Large intestine (tissue), 3 donors: ENCODE data around the gene ALDOA. TPM values are rescaled to one million over a fixed set of nuclear protein-coding genes. Genes with fewer than 3 reads are reported as not detected.

Experiments
- DNase-seq, 2 donors: peaks; one replicate each; pipeline versions ENCODE4 v3.0.0 to v3.0.0-alpha.2; 2013
- H3K27ac ChIP-seq: one replicate; pipeline ENCODE4 v1.5.1; 2013; ENCODE audit warnings: low read length
- H3K27me3 ChIP-seq: 2 replicates; pipeline ENCODE4 v1.6.1; 2013; ENCODE audit warnings: low read length; ENCODE audit not compliant: control insufficient read depth, insufficient read depth
- H3K36me3 ChIP-seq: 2 replicates; pipeline ENCODE4 v1.6.1; 2013; ENCODE audit warnings: low read length; ENCODE audit not compliant: control insufficient read depth, insufficient read depth
- H3K4me1 ChIP-seq: one replicate; pipeline ENCODE4 v1.6.1; 2013; ENCODE audit warnings: low read length; ENCODE audit not compliant: control insufficient read depth, insufficient read depth
- H3K4me3 ChIP-seq: one replicate; pipeline ENCODE4 v1.5.1; 2013; ENCODE audit warnings: low read length
- H3K9me3 ChIP-seq: one replicate; pipeline ENCODE4 v1.6.1; 2013; ENCODE audit warnings: mild to moderate bottlenecking, low read depth, low read length, moderate library complexity; ENCODE audit not compliant: control insufficient read depth
- WGBS: methylation state at CpG from one replicate; pipeline ENCODE4 v1.1.5; 2013; ENCODE audit warnings: low lambda C conversion rate; ENCODE audit not compliant: insufficient coverage; 5-methylcytosine and 5-hydroxymethylcytosine counted together
- polyA plus RNA-seq: library from polyadenylated mRNA; unstranded; fragments of 120-200 nt; gene quantifications from one replicate; pipeline ENCODE4 v1.2.1, GENCODE V29; 2013

The ALDOA gene
- polyA plus RNA-seq, 1 donor = 421 TPM

GRCh38 chr16:30068333-30068732 is 2.8 kb downstream of the ALDOA start:
- no peak overlapping the region for H3K27ac ChIP-seq
- H3K4me1 ChIP-seq = peaks cover 21% of the 10 kb centered on the region
- no peak for DNase-seq
- no peak overlapping the region for H3K4me3 ChIP-seq
- H3K27me3 ChIP-seq = no peaks in the 10 kb centered on the region
- peaks cover 2% of the 10 kb centered on the region for H3K9me3 ChIP-seq
- WGBS = no CpG with 5 or more reads among the region's 9 CpGs
- peaks cover 49% of the 10 kb centered on the region for H3K36me3 ChIP-seq

- no peak for DNase-seq
- Histone ChIP-seq H3K4me1 (peaks cover 14% of the 10 kb centered on the region), H3K27me3 (no peaks in the 10 kb centered on the region), H3K9me3 (peaks cover 2% of the 10 kb centered on the region), H3K4me3 (no peak overlapping the region), H3K27ac (no peak overlapping the region), H3K36me3 (peaks cover 49% of the 10 kb centered on the region)
- WGBS = no CpG with 5 or more reads among the region's 17 CpGs
Observed at GRCh38 chr16:30068750-30069610, 3.4 kb downstream of the ALDOA start.

- Histone ChIP-seq H3K36me3 (peaks cover 49% of the 10 kb centered on the region), H3K27ac (no peak overlapping the region), H3K27me3 (no peaks in the 10 kb centered on the region), H3K4me1 (peaks cover 9% of the 10 kb centered on the region), H3K4me3 (no peak overlapping the region), H3K9me3 (peaks cover 2% of the 10 kb centered on the region)
- no peak for DNase-seq
- WGBS = no CpG with 5 or more reads among the region's 31 CpGs
Observed at GRCh38 chr16:30069611-30070462, 4.3 kb downstream of the ALDOA start.

- no peak for DNase-seq
- Histone ChIP-seq H3K27me3 (no peaks in the 10 kb centered on the region), H3K36me3 (peaks cover 49% of the 10 kb centered on the region), H3K9me3 (peaks cover 2% of the 10 kb centered on the region), H3K4me3 (no peak overlapping the region), H3K27ac (no peak overlapping the region), H3K4me1 (peaks cover 13% of the 10 kb centered on the region)
Observed at GRCh38 chr16:30070490-30070889, 4.9 kb downstream of the ALDOA start.

GRCh38 chr16:30075503-30076275 is 10.1 kb downstream of the ALDOA start, which contains the start of gene PPP4C:
PPP4C (plus strand) TSS chr16:30075994; CDS start chr16:30076378, 384 bp downstream.
- Histone ChIP-seq H3K4me3 (peak within 1 kb of the TSS; percentile 99), H3K36me3 (peaks cover 41% of the 10 kb centered on the region), H3K9me3 (peaks cover 3% of the 10 kb centered on the region), H3K27ac (peak within 1 kb of the TSS; percentile 92), H3K4me1 (peaks cover 12% of the 10 kb centered on the region), H3K27me3 (no peaks in the 10 kb centered on the region)
- WGBS = no CpG with 5 or more reads among the region's 67 CpGs
- DNase-seq = peak; percentile 89 to 92

GRCh38 chr16:30076276-30076791 is 10.8 kb downstream of the ALDOA start:
- Histone ChIP-seq H3K9me3 (peaks cover 3% of the 10 kb centered on the region), H3K27ac (peak overlapping the region; percentile 92), H3K4me1 (peaks cover 15% of the 10 kb centered on the region), H3K36me3 (peaks cover 42% of the 10 kb centered on the region), H3K27me3 (no peaks in the 10 kb centered on the region), H3K4me3 (peak overlapping the region; percentile 99)
- no peak for DNase-seq
- no CpG with 5 or more reads among the region's 33 CpGs for WGBS

GRCh38 chr16:30077656-30078055 is 12.1 kb downstream of the ALDOA start:
- H3K4me3 ChIP-seq = no peak overlapping the region
- H3K9me3 ChIP-seq = peaks cover 3% of the 10 kb centered on the region
- WGBS = no CpG with 5 or more reads among the region's 6 CpGs
- no peaks in the 10 kb centered on the region for H3K27me3 ChIP-seq
- peaks cover 41% of the 10 kb centered on the region for H3K36me3 ChIP-seq
- H3K27ac ChIP-seq = no peak overlapping the region
- H3K4me1 ChIP-seq = peaks cover 15% of the 10 kb centered on the region
- no peak for DNase-seq

- Histone ChIP-seq H3K27me3 (no peaks in the 10 kb centered on the region), H3K9me3 (peaks cover 3% of the 10 kb centered on the region), H3K27ac (no peak overlapping the region), H3K36me3 (peaks cover 52% of the 10 kb centered on the region), H3K4me3 (no peak overlapping the region), H3K4me1 (peaks cover 15% of the 10 kb centered on the region)
- no CpG with 5 or more reads among the region's 7 CpGs for WGBS
- no peak for DNase-seq
Observed at GRCh38 chr16:30078744-30079143, 13.2 kb downstream of the ALDOA start.

GRCh38 chr16:30079480-30079879 is 13.9 kb downstream of the ALDOA start:
- DNase-seq = no peak
- no CpG with 5 or more reads among the region's 7 CpGs for WGBS
- no peak overlapping the region for H3K27ac ChIP-seq
- H3K4me3 ChIP-seq = no peak overlapping the region
- H3K4me1 ChIP-seq = peaks cover 15% of the 10 kb centered on the region
- no peaks in the 10 kb centered on the region for H3K27me3 ChIP-seq
- peaks cover 59% of the 10 kb centered on the region for H3K36me3 ChIP-seq
- peaks cover 3% of the 10 kb centered on the region for H3K9me3 ChIP-seq
